CD4-positive, alpha-beta T cell treated with Interleukin-2 at 100 ng/mL for 4 hours (primary cell): ENCODE measurements around the gene COLEC12.

Experiments used
- DNase-seq: peaks from one replicate; pipeline ENCODE4 v3.0.0-alpha.2; 2020; ENCODE audit warnings: low spot score

Gene COLEC12

GRCh38 chr18:505483-506122 lies 5.1 kb upstream of the COLEC12 start:
- DNase-seq: no peak

- DNase-seq: no peak
Measured at GRCh38 chr18:501406-501714, 859 bp upstream of the COLEC12 start.

- no peak for DNase-seq
Measured at GRCh38 chr18:499776-500631, 497 bp downstream of the COLEC12 start.

GRCh38 chr18:498931-499775 lies 1.3 kb downstream of the COLEC12 start:
- DNase-seq: no peak

GRCh38 chr18:497688-498087 lies 2.8 kb downstream of the COLEC12 start:
- DNase-seq: no peak

GRCh38 chr18:495452-495851 lies 5.0 kb downstream of the COLEC12 start:
- DNase-seq: no peak

- no peak for DNase-seq
Measured at GRCh38 chr18:495017-495416, 5.5 kb downstream of the COLEC12 start.

GRCh38 chr18:493986-494983 lies 6.2 kb downstream of the COLEC12 start:
- DNase-seq: no peak

GRCh38 chr18:492451-492850 lies 8.1 kb downstream of the COLEC12 start:
- no peak for DNase-seq

GRCh38 chr18:490624-491023 lies 9.9 kb downstream of the COLEC12 start:
- DNase-seq: no peak

- DNase-seq: no peak
Measured at GRCh38 chr18:490024-490366, 10.5 kb downstream of the COLEC12 start.

- DNase-seq: no peak
Measured at GRCh38 chr18:489244-490023, 11.1 kb downstream of the COLEC12 start.

GRCh38 chr18:486929-487740 lies 13.4 kb downstream of the COLEC12 start:
- no peak for DNase-seq

- DNase-seq: no peak
Measured at GRCh38 chr18:484749-485464, 15.6 kb downstream of the COLEC12 start.

GRCh38 chr18:478681-479080 lies 21.8 kb downstream of the COLEC12 start:
- DNase-seq: no peak

- DNase-seq: no peak
Measured at GRCh38 chr18:477565-477964, 22.9 kb downstream of the COLEC12 start.

GRCh38 chr18:476251-476664 lies 24.2 kb downstream of the COLEC12 start:
- no peak for DNase-seq

- DNase-seq: no peak
Measured at GRCh38 chr18:475202-476031, 25.1 kb downstream of the COLEC12 start.
